M059J (cell line): Measurements from ENCODE around the gene CKMT2. TPM values are rescaled to one million over a fixed set of nuclear protein-coding genes. Genes with fewer than 3 reads are reported as not detected.

Experiments
- DNase-seq: peaks from one replicate; pipeline ENCODE4 v3.0.0-alpha.2; 2012; ENCODE audit warnings: low read depth
- total RNA-seq: library from RNA; depleted of rRNA; stranded (reverse); fragments of >200 nt; shearing (Covaris generic); gene quantifications from 2 replicates; pipeline ENCODE4 v1.2.3, GENCODE V29; 2014; rRNA removed

The CKMT2 gene
- total RNA-seq, 1 experiment from 2014 or later: not detected

DNA sequence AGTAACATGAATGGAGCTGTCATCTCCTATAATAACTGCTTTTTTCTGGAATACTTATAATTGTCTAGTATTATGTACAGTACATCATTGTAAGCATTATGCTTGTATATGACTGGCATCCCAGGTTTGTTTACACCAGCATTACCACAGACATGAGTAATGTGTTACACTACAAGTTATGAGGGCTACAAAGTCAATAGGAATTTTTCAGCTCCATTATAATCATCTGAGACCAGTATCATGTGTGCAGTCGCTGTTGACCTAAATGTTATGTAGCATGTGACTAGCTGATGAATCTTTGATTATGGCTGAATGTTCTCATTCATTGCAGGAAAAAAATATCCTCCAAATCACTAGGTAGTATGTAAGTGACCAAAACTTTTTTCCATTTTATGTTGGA, 70.4 kb downstream of the CKMT2 start:
- DNase-seq: peak; percentile 86

DNA sequence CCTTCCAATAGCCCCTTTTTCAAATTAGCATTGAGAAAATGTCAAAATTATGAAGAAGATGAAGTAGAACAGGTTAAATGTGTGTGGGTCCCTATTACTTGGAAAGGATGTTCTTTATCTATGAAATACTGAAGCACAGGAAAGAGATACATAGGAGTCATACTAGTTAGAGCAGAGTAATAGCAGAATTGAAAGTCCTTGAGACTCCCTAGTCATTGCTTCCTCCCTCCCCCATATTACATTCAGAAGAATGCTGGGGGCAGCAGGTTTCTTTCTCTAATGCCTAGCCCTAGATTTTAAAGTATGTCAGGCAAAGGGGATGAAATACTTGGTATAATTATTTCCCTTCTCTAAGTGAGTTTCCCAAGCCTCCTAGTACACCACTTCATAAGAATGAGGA, 72.7 kb downstream of the CKMT2 start:
- no peak for DNase-seq

DNA sequence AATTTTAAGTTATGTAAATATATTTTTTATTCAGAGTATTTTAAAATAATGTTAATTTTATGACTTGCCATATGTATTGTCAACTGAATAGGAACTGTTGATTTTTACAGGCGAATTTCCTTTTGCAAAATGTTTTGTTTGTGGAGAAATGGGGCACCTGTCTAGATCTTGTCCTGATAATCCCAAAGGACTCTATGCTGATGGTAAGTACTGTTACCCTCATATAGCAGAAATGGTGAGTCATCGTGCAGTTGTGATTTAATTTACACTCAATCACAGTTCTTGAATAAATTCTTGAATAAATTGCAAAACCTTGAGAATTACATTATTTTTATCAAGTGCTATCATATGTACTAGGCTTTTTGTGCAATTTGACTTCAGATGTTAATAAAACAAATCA, 75.7 kb downstream of the CKMT2 start:
- DNase-seq: no peak

DNA sequence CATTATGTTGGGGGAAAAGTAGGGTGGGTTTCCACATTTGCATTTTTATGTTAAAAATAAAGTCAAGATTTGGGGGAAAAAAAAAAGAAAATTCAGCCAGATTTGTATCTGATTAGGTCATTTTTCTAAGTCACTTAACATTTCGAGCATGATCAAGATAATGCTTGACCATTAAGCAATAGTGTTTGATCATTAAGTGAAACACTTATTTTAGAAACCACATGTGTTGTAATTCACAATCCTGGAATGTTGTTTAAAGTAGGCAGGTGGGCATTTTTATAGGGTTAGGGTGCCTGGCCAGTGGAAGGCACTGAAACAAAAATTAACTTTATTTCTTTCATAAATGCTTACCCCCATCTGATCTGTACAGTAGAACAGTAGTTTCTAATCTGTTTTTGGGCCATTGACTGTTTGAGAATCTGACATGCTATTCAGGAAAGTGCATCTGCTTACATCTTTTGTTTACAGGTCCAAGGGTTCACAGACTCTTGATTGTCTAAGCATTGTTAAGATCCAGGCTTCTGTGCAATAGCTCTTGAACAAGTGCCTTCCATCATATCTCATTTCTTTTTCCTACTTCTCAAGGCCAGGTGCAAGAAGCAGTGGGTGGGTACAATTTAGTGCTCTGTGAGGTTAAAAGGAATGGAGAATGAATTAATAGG, 77.4 kb downstream of the CKMT2 start:
- no peak for DNase-seq

DNA sequence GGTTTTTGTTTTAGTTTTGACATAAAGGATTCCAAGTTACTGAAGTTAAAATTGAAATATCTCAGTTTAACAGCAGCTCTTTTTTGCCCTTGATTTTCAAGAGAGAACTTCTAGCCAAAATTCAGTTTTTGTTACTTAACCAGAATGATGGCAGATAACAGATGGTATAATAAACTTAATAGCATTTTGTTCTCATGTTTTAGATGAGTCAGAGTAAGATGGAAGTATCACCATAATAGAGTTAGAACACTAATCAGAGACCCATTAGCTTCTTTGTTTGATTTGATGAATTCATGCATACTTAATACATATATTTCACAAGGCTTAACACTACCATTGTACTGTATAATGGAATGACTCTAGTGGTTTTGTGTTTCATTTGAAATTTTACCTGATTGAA, 80.2 kb downstream of the CKMT2 start:
- DNase-seq: no peak

DNA sequence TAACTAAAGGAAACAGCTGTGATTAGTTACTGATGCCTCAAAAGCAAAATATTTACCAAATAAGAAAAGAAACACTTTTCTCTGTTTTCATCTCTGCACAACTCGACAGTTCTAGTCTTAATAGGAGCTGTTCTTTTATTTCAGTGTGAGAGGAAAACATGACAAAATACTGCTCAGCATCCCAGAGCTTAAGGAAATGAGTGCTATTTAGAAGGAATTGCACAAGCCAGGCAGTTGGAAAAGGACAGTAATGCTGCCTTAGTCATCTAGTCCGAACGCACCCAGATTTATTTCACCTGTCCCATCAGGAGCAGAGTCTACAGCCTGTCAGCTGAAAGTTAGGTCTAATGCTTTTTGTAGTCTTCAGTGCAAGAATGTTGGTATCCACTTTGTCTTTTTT, 80.6 kb downstream of the CKMT2 start:
- DNase-seq: no peak

DNA sequence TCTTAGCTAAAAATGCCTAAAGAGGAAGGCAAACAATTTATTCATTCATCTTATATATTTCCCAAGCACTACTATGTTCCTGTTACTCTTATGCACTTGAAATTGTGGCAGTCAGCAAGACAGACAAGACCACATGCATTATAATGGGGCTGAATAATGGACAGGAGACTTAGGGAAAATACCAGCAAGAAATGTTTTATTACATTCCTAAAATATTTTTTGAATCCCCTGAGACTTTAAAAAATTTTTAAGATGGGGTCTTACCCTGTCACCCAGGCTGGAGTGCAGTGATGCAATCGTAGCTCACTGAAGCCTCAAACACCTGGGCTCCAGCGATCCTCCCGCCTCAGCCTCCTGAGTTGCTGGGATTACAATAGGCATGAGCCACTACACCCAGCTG, 81.5 kb downstream of the CKMT2 start:
- DNase-seq: no peak

DNA sequence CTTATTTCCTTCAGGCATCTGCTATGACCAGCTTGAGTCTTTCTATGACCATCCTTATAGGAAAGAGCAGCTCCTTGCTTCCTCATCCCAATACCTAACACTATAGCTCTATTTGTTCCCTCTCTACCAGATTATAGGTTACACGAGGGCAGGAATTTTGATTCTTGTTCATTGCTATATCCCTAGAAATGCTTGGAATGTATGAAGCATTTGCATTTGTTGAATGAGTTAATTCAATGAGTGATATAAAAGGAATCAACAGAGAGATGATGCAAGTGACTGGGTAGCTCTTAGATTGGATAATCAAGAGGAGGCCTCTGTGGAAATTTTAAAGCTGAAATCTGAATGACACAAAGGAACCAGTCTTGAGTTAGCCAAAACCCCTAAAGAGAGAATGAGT, 82.2 kb downstream of the CKMT2 start:
- DNase-seq: peak; percentile 51

DNA sequence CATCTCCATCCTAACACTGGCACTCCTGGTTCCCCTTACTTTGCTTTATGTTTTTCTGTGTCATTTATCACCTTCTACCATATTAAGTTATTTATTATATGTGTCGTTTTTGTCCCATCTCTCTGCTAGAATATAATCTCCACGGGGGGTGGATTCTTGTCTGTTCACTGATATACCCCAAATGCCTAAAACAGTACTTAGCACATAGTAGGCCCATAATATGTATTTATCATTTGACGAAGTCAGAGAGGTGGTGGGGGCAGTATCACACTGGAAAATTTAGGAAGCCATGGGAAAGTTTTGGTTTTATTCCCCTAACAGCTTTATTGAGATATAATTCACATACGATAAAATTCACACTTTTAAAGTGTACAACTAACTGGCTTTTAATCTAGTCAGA, 82.7 kb downstream of the CKMT2 start:
- no peak for DNase-seq

Other genes starting within 250 kb of the CKMT2 start
- 34.1 and 39.6 TPM in 2 replicates for gene ZCCHC9, start 68.3 kb downstream of the CKMT2 start, total RNA-seq
- gene ACOT12, start 160.8 kb downstream of the CKMT2 start, total RNA-seq: not detected in 2 replicates